Activated CD8-positive, alpha-beta memory T cell treated with anti-CD3 and anti-CD28 coated beads, Interleukin-2, amount 50 U/mL, for 48 hours (primary cell): ENCODE results near the gene LARP4B.
"Not testable (repeated sequence)": the region's sequence is repeated elsewhere in the genome, so short reads cannot be mapped to it uniquely, and the experiment has no call there.

Experiments used
- DNase-seq: peaks from one replicate; pipeline ENCODE4 v3.0.0-alpha.2; 2020

Gene LARP4B

DNA sequence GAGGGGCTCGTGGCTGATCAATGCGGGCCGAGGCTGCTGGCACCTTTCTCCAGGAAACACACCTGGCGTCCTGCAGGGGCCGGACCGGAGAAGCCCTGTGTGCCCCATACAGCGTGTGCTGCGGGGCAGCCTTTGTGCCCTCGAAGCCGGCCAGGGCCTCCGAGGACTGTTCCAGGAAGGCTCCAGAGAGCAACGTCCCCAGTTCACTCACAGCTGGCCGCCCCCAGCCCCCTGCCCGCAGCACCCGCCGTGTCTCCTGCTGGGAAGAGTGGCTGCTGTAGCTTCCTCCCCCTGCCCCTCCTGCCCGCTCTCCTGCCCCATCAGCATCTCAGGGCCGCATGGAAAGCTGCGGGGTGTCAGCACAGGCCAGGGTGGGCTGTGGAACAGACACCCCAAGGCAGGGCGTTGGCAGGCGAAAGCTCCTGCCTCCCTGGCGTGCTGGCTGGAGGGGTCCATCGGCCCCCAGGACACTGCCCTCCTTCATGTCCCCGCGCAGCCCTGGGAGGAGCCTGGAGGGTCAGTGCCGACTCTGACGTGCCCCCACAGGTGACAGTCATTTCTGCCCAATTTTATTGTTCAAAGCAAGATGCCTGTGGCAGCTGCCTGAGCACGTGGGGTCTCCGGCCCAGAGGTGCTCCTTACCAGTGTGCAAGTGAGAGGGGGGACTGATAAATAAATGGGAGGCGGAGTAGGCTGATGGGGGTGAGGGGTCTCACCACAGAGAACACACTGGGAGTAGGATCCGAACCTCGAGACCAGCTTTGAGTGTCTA lies 146.2 kb downstream of the LARP4B start:
- no peak for DNase-seq

DNA sequence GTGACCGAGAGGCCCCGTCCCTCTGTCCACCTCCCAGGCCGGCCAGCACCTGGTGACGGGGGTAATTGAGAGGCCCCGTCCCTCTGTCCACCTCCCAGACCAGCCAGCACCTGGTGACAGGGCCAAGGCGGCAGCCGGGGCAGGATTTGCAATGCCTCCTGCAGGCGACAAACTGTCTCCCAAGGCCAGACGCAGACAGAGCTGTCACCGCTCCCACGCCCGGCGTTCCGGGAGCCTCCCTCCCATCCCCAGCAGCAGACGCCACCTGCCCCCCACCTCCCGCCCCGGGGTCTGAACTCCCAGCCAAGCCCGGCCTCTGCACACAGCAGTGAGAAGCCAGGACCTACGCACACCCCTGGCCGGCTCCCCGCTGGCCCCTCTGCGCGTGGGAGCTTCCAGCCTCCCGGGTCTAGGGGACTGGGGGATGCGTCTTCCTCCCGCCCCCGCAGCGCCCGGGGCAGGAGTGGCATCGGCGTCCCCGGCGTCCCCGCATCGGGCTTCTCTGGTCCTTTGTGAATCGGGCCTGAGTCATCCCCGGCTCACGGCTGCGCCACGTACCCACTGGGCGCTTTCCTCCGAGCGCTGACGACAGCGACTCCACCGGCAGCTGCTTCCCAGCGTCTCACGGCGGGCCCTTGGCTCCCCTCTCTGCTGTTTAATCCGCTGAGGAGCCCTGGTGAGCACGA lies 147.0 kb downstream of the LARP4B start:
- DNase-seq, result peak; percentile 84

- DNase-seq, result peak; percentile 47
Observed at GRCh38 chr10:782751-783648, 148.5 kb downstream of the LARP4B start.

DNA sequence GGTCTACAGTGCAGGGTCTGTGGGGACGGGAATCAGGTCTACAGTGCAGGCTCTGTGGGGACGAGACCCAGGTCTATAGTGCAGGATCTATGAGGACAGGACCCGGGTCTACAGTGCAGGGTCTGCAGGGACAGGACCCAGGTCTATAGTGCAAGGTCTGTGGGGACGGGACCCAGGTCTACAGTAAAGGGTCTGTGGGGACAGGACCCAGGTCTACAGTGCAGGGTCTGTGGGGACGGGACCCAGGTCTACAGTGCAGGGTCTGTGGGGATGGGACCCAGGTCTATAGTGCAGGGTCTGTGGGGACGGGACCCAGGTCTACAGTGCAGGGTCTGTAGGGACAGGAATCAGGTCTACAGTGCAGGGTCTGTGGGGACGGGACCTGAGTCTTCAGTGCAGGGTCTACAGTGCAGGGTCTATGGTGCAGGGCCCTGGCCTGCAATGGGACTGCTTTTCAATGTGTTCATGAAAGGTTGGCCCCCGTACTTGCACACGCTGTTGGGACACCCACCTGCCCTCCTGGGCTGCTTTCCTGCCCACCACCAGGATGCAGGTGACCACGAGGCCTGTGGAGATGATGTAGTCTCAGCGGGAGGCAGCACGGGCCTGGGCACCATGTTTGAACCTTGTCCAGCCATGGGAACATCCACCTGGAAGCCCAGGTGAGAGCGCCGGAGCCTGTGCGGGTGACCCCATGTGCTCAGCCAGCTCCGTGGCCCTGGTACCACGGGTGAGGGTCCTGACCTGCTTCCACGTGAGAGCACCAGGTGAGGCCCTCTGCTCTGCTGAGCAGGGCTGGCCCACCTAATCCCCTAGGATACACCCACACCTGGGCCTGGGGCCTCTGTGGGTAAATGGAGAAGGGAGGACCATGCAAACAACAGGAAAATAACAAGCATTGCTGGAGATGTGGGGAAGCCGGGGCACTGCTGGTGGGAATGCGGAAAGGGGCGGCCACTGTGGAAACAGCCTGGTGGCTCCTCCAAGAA lies 150.7 kb downstream of the LARP4B start:
- no peak for DNase-seq

DNA sequence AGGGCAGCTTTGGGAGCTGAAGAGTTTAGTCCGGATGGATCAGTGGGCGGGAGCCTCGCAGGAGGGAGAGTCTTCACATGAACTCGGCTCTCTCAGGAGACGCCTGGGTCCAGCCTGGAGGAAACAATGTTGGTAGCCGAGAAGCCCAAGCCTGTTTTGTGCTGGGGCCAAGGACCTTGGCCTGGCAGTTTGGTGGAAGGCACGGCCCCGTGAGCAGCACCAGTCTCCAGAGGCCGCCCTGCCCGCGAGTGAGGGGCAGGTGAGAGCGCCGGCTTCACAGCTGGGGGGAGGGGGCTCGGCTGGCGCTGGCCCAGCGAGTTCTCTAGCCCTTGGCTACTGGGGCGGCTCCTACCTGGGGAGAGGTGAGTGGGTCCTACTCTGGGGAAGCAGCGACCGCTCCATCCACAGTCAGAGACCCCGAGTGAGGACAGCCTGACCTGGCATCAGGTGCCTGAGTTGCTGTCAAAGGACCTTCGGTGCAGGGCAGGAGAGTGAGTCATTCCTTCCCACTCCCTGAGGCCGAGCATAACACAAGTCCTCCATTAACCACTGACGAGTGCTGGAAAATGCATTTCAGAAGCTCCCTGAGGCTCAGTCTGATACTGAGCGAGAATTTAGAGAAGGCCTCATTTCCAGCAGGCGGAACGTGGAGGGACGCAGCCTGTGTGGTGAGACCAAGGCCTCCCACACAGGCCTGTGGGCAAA lies 152.7 kb downstream of the LARP4B start:
- no peak for DNase-seq

GRCh38 chr10:777913-778479 lies 153.5 kb downstream of the LARP4B start:
- DNase-seq, result no peak

GRCh38 chr10:776772-777171 lies 154.7 kb downstream of the LARP4B start:
- no peak for DNase-seq

GRCh38 chr10:775245-776075 lies 156.0 kb downstream of the LARP4B start:
- no peak for DNase-seq

DNA sequence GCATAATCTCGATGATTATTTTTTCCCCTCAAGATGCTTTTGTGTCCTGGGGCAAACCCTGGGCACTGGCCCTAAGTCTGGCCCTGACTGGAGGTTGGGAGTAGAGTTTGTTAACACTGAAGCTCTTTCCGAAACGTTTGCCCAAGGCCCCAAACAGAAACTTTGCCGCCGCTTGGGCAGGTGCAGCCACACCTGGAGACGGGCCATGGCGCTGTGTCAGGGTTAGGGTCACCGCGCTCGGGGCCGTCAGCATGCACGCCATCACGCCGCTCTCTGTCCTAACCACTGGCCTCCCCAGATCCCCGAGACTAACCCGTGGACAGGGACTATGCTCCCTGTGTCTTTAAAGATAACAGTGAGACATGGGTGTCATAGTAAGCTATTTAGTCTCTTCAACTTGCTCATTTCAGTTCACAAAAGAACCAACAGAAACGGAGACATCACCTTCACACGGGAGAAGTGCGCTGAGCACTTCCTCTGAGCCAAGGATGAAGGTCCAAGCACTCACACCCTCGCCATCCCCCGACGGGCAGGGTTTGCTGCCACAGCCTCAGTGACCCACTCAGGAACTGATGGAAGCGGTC lies 156.8 kb downstream of the LARP4B start:
- DNase-seq, result no peak

DNA sequence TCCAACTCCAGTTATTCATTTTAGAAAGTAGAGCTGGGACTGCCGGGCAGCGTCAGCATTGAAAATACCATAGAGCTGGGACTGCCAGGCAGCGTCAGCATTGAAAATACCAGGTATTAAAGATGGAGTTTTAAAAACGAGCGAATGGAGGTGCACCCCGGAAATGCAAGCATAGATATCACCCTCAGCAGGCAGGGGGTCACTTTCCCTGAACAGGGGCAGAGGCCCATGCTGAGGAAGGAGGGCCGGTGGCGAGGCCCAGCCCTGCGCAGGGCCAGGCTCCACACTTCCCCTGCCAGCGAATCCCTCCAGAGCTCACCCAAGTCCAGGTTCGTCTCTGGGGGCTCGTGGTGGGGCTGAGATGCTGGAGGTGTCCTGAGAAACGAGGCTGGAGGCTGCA lies 157.3 kb downstream of the LARP4B start:
- no peak for DNase-seq

GRCh38 chr10:773562-774161 lies 157.8 kb downstream of the LARP4B start:
- no peak for DNase-seq

GRCh38 chr10:772227-772637 lies 159.3 kb downstream of the LARP4B start:
- no peak for DNase-seq

- DNase-seq, result no peak
Observed at GRCh38 chr10:771647-772046, 159.9 kb downstream of the LARP4B start.

GRCh38 chr10:770975-771374 lies 160.5 kb downstream of the LARP4B start:
- no peak for DNase-seq

DNA sequence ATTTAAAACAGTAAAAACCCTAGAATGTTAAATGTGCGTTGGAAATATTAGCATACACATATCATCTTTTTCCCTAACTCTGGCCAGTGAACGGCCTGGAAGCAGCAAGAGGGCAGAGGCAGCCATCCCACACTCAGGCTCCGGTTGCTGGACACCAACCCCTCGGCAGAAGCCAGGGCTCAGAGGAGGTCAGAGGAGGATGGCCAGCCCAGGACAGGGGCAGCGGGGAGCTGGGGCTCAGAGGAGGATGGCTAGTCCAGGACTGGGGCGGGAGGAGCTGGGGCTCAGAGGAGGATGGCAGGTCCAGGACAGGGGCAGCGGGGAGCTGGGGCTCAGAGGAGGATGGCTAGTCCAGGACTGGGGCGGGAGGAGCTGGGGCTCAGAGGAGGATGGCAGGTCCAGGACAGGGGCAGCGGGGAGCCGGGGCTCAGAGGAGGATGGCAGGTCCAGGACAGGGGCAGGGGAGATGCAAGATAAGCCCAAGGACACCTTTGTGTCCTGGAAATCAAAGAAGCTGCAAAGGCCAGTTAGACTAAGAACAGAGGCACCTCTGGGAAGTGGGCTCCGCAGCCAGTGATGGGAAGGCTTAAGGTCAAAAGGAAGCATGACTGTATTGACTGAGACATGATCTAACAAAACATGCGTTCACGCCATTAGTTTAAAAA lies 161.3 kb downstream of the LARP4B start:
- DNase-seq, result not testable (repeated sequence)

DNA sequence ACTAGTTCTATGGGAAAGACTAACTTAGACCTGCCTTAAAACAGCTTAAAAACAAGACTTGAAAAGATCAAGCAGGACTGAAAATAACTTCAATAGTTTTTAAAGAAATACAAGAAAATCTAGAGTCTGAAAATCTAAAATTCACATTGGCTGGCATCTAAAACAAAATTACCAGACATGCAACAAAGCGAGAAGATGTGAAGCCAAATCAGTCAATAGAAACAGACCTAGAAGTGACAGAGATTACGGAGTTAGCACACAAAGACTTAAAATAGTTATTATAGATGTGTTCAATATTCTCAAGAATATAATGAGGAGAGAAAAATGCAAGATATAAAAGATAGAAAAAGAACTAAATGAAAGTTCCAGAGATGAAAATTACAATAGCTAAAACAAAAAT lies 163.7 kb downstream of the LARP4B start:
- no peak for DNase-seq

DNA sequence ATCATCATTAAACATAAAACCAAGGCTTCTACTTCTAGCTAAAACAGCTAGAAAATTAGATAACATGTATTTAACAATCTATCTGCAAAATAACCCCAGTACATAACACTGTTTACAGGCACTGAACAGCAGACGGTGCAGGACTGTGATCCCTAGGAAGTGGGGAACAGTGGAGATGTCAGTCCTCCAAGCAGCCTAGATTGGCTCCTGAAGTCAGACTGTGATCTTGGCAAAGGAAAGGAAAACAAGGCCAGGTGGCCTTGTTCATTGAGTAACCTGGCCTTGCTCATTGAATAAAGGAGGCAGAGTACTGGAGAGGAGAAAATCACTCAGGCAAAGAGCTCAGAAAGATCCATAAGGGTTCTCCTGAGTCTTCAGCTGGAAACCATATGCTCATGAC lies 164.3 kb downstream of the LARP4B start:
- no peak for DNase-seq

DNA sequence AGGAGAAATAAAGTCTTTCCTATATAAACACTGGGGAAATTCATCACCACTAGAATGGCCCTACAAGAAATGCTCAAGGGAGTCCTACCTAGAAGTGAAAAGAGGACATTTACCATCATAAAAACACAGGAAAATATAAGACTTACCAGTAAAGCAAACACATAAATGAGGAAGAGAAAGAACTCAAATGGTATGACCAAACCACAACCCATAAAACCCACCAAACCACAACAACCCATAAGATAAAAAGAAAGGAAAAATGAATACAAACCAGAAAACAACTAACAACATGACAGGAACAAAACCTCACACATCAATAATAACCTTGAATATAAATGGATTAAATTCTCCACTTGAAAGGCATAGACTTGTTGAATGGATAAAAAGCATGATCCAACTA lies 170.1 kb downstream of the LARP4B start:
- no peak for DNase-seq

DNA sequence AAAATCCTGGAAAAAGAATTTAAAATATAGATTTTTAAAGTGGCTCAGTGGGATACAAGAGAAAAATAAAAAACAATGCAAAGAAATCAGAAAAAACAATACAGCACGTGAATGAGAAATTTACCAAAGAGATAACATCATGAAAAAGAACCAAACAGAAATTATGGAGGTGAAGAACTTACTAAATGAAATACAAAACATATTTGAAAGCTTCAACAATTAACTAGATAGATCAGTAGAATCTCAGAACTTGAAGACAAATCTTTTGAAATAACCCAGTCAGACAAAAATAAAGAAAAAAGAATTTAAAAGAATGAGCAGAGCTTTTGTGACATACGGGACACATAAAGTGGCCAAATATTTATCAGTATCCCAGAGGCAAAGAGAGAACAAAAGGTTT lies 170.9 kb downstream of the LARP4B start:
- no peak for DNase-seq
